Measurements from ENCODE around the gene KIRREL1.

DNA sequence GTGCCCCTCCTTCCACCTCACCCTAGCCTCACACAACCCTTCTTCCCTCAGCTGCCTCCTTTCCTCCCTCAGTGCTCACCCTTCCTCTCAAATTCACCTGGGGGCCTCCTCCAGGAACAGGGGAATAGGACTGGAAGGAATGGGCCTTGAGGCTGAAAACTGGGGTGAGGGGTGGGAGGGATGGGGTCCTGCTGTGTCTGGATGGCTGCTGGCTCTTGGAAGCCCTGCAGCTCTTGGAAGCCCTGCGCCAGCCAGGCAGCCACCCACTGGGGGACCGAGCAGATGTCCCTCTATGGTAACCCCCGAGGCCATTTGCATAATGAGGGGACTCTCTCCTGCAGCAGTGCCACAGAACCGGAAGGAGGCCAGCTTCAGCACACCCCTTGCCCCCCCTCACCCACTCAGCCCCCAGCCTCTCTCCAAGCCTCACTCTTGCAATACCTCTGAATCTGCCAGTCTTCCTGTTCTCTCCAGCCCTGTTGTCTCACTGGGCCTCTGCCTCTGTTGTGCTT is 85.2 kb downstream of the KIRREL1 start:
- no peak for TF ChIP-seq EZH2 (IDR thresholded peaks at IDR 0.05)
- TF ChIP-seq, protein P1, sequence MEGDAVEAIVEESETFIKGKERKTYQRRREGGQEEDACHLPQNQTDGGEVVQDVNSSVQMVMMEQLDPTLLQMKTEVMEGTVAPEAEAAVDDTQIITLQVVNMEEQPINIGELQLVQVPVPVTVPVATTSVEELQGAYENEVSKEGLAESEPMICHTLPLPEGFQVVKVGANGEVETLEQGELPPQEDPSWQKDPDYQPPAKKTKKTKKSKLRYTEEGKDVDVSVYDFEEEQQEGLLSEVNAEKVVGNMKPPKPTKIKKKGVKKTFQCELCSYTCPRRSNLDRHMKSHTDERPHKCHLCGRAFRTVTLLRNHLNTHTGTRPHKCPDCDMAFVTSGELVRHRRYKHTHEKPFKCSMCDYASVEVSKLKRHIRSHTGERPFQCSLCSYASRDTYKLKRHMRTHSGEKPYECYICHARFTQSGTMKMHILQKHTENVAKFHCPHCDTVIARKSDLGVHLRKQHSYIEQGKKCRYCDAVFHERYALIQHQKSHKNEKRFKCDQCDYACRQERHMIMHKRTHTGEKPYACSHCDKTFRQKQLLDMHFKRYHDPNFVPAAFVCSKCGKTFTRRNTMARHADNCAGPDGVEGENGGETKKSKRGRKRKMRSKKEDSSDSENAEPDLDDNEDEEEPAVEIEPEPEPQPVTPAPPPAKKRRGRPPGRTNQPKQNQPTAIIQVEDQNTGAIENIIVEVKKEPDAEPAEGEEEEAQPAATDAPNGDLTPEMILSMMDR (IDR thresholded peaks at IDR 0.05): no peak

Data from neural progenitor cell (in vitro differentiated cells).